H54 (cell line): ENCODE results near the gene NXPE3.

Experiments used
- DNase-seq: peaks from one replicate; pipeline ENCODE4 v3.0.0; 2011; ENCODE audit warnings: low spot score, mixed read lengths; ENCODE audit not compliant: insufficient read length
- FAIRE-seq: peaks from 3 replicates; lab custom pipeline; 2011; peaks lifted over from hg19 to GRCh38; lab: Jason Lieb, UNC
- POLR2A ChIP-seq: IDR thresholded peaks from 2 replicates; pipeline ENCODE4 v1.6.1; 2011; ENCODE audit warnings: low read depth, mild to moderate bottlenecking, low read length

The NXPE3 gene

DNA sequence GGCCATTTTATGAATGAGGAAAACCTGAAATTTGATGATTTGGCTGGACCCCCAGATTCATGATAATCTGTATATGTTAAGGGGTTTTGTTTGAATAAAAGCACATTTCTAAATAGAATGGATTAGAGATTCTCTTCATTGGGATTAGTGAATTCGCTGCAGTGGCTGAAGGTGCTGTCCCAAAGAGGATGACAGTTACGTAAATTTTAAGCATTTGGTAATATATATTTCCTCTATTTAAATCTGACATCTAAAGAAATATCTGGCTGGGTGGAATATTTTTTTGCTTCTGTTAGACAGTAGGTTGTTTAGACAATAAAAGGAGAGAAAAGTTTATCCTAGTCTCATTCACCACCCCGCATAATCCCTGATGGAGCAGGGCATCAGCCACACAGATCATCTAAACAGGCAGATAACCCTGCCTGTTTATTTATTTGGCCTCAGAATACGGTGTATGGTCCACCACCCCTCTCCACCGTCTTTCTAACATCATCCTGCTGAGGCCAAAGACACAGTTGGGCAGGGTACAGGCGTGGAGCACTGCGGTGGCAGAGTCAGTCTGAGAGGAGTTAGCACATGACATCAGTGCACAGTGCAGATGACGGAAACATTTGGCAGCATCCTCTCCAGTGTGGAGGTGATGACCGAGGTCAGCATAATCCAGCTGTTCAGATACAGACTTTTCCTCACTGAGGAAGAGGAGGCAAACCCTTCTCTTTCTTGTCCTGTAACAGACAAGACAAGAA lies 49.9 kb downstream of the NXPE3 start:
- DNase-seq, result no peak
- peak; percentile 62 for FAIRE-seq

GRCh38 chr3:101829437-101829830 lies 50.4 kb downstream of the NXPE3 start:
- FAIRE-seq, result no peak
- DNase-seq, result no peak
- no peak for TF ChIP-seq POLR2A

More for the DNA sequence above, 49.9 kb downstream of the NXPE3 start:
- no peak for TF ChIP-seq POLR2A

- DNase-seq (no peak), FAIRE-seq (no peak)
- TF ChIP-seq POLR2A, result no peak
These were observed 50.9 kb downstream of the NXPE3 start for GRCh38 chr3:101829874-101830273.

DNA sequence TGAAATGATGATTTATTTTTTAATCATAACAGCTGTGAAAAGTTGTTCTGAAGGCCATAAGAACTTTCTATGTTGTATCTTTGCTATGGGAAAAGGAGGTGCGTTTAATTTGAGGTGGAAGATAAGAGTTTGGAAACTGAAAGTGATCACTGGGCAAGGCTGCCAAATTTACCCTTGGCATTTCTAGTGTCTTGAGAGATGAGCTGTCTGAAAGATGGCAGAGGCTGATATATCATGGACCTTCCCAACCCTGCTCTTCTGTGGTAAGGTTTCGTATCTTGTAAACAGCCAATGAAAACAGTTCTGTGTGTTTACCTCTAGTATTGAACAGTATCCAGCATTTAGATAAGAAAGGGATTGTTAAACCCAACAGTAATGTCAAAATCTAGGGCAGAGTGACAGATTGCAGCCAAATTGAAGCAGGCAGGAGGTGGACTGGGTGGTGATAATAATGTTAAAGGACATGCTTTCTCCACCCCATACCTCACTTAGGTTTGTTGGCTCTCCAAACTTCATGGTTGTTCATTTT lies 54.5 kb downstream of the NXPE3 start:
- no peak for TF ChIP-seq POLR2A
- no peak for FAIRE-seq
- no peak for DNase-seq

DNA sequence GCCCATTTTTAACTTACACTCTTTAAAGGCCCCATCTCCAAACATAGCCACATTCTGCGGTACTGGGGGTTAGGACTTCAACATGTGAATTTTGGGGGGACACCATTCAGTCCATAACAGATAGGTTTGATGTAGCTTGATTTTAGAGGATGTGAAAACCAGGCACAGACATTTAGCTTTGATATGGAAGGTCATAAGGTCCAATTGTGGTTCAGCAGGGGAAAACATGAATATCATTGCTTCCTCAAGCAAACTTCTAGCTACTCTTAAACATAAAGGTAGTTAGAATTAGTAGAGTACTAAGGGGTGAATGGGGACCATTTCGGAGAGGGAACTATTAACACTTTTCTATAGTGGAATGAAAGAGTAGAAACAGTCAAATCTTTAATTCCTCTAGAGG lies 56.7 kb downstream of the NXPE3 start:
- TF ChIP-seq POLR2A, result no peak
- no peak for DNase-seq
- peak; percentile 11 for FAIRE-seq

DNA sequence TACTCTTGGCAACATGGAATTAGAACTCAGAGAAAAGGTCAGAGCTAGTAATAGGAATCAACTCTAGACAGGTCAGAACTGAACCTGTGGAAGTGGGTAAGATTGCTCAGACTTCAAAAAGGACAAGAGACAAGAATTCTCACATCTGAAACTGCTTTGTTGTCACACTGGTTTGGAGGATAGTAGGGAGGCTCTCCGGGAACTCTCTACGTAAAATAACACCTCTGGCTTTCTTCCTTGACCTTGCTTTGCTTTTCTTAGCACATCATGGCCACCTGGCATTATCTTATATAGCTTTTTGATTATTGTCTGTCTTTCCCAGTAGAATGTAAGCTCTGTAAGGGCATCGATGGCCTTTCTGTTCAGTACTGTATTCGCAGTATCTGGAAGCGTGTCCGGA lies 57.1 kb downstream of the NXPE3 start:
- TF ChIP-seq POLR2A, result no peak
- no peak for FAIRE-seq
- DNase-seq, result no peak

DNA sequence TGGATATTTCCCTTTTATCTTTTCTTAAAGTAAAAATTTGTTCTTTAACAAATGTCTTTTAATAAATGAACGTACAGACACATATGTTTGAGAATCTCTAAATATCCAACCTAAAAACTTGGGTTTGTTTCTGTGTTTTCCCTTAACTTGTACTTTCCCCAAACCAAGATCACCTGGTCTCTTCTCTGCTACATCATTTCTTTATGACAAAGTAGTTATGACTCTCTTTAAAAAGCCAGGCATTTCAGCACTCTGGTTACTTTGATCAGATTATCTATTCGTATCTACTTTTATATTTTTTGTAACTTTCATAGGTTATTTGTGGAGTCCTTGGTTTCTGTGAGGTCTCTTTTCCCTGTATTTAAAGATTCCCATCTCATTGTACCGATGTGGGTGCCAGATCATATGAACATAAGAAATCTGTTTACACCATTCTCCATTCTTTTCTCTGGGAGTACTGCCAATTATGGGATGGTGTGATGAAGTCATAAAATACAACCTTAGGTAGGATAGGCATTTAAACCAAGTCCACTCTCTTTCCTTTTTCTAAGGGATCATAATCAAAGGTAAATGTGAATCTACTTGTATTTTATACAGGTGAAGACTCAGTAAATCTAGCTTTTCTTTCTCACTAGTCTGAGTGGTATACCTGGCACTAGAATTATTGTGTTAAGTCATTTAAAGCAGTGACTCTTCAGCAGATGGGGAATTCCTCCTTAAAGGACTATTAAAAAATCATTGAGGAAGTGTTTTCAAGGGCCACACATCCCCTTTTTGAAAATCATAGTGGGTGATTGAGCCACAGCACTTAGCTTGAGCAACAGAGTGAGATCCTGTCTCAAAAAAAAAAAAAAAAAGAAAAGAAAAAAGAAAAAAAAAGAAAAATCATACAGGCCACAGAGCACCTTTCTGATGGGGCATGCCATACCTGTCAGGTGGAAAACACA lies 57.9 kb downstream of the NXPE3 start:
- DNase-seq (no peak), FAIRE-seq (peak; percentile 93)
- TF ChIP-seq POLR2A, result no peak

DNA sequence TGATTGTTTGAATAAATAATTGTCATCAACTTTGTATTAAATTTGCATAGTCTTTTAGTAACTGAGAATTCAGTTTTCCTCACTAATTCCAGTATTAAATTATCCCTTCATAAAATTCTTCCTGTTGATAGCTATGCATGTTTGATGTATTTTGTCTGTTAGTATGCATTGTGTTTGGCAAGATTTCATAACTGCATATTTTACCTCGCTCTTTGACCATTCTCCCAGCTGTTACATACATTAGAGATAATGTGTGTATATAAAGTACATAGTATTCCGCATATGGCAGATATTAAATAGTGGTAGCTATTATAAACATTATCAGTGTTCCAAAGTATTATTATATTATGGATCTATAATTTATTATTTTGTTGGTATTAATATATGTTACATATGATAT lies 59.7 kb downstream of the NXPE3 start:
- DNase-seq (no peak), FAIRE-seq (no peak)
- TF ChIP-seq POLR2A, result no peak

DNA sequence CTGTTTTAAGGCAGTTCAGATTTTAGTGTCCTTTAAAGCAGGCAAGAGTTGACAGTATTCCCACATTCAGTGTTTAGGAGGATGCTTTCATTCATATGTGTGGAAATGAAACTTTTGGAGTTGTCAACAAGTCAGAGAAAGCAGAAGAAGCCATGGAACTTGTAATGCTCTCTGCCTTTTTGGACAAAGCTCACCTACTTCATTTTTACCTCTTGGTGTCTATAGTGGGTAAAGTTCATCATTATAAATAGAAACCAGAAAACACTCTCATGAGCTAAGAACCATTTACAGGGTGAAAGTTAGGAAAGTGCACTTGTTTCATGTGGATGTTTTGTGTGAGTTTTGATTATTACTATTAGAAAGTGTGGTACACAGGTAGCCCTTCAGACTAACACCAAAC lies 61.1 kb downstream of the NXPE3 start:
- FAIRE-seq (no peak), DNase-seq (no peak)
- no peak for TF ChIP-seq POLR2A

GRCh38 chr3:101842245-101842934 lies 63.4 kb downstream of the NXPE3 start:
- DNase-seq (peak; percentile 48), FAIRE-seq (peak; percentile 68)

DNA sequence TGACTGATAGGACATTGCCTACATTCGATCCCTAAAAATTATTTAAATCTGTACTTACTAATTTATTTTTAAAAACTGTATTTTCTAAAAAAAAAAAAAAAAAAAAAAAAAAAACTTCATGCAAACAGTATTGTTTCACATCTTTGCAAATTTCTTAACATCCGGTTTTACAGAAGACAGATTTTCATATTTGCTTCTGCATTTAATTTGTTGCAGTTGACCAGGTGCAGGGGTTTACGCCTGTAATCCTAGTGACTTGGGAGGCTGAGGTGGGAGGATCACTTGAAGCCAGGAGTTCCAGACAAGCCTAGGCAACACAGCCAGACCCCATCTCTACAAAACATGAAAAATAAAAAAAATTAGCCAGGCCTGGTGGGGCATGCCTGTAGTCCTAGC lies 63.9 kb downstream of the NXPE3 start:
- TF ChIP-seq POLR2A, result no peak
- no peak for FAIRE-seq
- DNase-seq, result no peak

More at GRCh38 chr3:101842245-101842934, 63.4 kb downstream of the NXPE3 start:
- no peak for TF ChIP-seq POLR2A

- no peak for TF ChIP-seq POLR2A
- DNase-seq, result no peak
- FAIRE-seq, result no peak
These were observed 66.4 kb downstream of the NXPE3 start for GRCh38 chr3:101845425-101845824.

- TF ChIP-seq POLR2A, result no peak
- FAIRE-seq (no peak), DNase-seq (no peak)
These were observed 67.7 kb downstream of the NXPE3 start for GRCh38 chr3:101846709-101847108.
